ENCODE results near the gene UBAC2.

- TF ChIP-seq CTCF (IDR thresholded peaks at IDR 0.05): no peak
- no peak for TF ChIP-seq POLR2A (IDR thresholded peaks at IDR 0.05)
Measured at GRCh38 chr13:99282264-99283231, 81.9 kb downstream of the UBAC2 start.

All from uterus (tissue), 2 donors.